ENCODE data around the gene MAP3K4.

GRCh38 chr6:161116554-161116953, 125.0 kb downstream of the MAP3K4 start:
- TF ChIP-seq EZH2 (IDR thresholded peaks at IDR 0.05) (no peak), POLR2AphosphoS5 (IDR thresholded peaks at IDR 0.05; ENCODE audit: borderline replicate concordance, low read depth, low read length) (no peak), FOXP2 (optimal IDR thresholded peaks at IDR 0.05; ENCODE audit: control extremely low read depth, extremely low read length, insufficient read depth) (no peak)
